ENCODE measurements around the gene JOSD1. TPM values are rescaled to one million over a fixed set of nuclear protein-coding genes. Genes with fewer than 3 reads are reported as not detected.

The JOSD1 gene
- total and polyA plus RNA-seq, 2 donors (not counting 3 experiments of a cell fraction or from before 2014, with no cell fraction given) = 61.7 to 73.1 TPM

DNA sequence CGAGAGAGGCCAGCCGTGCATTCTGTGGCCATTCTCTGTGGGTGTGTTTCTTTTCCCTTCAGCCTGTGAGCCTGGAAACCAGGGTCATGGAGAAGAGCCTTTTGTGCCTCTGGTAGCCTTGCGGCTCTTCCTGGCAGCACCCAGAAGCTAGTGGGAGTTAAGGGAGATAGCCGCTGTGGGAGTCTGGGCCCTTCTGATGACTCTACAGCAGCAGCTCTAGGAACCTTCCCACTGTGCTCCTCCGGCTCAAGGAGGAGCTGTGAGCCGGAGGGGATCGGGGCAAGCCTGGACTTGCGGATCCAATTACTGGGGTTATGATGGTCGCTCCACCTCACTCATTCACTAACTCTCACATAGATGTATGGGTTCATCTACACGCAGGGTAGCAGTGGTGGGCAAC is 15.5 kb upstream of the JOSD1 start:
- intact Hi-C loops (cut with micrococcal nuclease) = no loop called here
- peaks cover 43% of the 10 kb centered on the region for H3K79me2 ChIP-seq (ENCODE audit: control insufficient read depth, insufficient read depth, low read length)
- no peak overlapping the region for H3K27ac ChIP-seq (ENCODE audit: insufficient read depth, low read depth, low read length)
- TF ChIP-seq, protein P1, sequence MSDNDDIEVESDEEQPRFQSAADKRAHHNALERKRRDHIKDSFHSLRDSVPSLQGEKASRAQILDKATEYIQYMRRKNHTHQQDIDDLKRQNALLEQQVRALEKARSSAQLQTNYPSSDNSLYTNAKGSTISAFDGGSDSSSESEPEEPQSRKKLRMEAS (IDR thresholded peaks at IDR 0.05; ENCODE audit: insufficient read depth, insufficient read length) = no peak
- TF ChIP-seq, protein P2, sequence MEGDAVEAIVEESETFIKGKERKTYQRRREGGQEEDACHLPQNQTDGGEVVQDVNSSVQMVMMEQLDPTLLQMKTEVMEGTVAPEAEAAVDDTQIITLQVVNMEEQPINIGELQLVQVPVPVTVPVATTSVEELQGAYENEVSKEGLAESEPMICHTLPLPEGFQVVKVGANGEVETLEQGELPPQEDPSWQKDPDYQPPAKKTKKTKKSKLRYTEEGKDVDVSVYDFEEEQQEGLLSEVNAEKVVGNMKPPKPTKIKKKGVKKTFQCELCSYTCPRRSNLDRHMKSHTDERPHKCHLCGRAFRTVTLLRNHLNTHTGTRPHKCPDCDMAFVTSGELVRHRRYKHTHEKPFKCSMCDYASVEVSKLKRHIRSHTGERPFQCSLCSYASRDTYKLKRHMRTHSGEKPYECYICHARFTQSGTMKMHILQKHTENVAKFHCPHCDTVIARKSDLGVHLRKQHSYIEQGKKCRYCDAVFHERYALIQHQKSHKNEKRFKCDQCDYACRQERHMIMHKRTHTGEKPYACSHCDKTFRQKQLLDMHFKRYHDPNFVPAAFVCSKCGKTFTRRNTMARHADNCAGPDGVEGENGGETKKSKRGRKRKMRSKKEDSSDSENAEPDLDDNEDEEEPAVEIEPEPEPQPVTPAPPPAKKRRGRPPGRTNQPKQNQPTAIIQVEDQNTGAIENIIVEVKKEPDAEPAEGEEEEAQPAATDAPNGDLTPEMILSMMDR (IDR thresholded peaks at IDR 0.05; ENCODE audit: extremely low read depth in 1 of 2, insufficient read depth in 1 of 2, low read depth in 1 of 2, low read length in 2 of 2) = no peak
- H3K9me3 ChIP-seq (replicated peaks; ENCODE audit: control insufficient read depth, insufficient read depth, low read length) = no peaks in the 10 kb centered on the region
- peaks cover 10% of the 10 kb centered on the region for H3K4me1 ChIP-seq (ENCODE audit: control insufficient read depth, extremely low read depth, insufficient read depth, low read length)
- no peak for DNase-seq (ENCODE audit: low read depth, low spot score)
- H3K9ac ChIP-seq (replicated peaks; ENCODE audit: extremely low read depth, insufficient read depth, low read length) = no peak overlapping the region
- H4K20me1 ChIP-seq (replicated peaks; ENCODE audit: control insufficient read depth, extremely low read depth, insufficient read depth, low read length) = no peaks in the 10 kb centered on the region
- no peaks in the 10 kb centered on the region for H3K27me3 ChIP-seq (ENCODE audit: control insufficient read depth in 2 of 2, insufficient read depth in 2 of 2, low read length in 2 of 2)
- peaks cover 3 to 11% of the 10 kb centered on the region in 2 experiments for H3K36me3 ChIP-seq (ENCODE audit: control insufficient read depth in 2 of 2, extremely low read depth in 1 of 2, insufficient read depth in 2 of 2, low read length in 2 of 2)
- no peak overlapping the region for H3K4me3 ChIP-seq (replicated peaks in 1 of 3; ENCODE audit: insufficient read depth in 1 of 3, low read depth in 1 of 3, low read length in 3 of 3)
- H3K4me2 ChIP-seq (ENCODE audit: insufficient read depth, low read length) = no peak overlapping the region
- no peak overlapping the region for H2AFZ ChIP-seq (ENCODE audit: low read depth, low read length)
- no TSS peak for BruUV-seq (replicated peaks)
- ChIA-PET CTCF (interaction anchor here (1.1 to 2.5 kb wide), 2 partner anchors 9 to 17 kb away, joined by 3 to 12 read pairs; no protein-coding TSS in a partner anchor), POLR2A (no interaction called here)
- dilution Hi-C loops (cut with MboI; ENCODE audit: extremely low pct_ligation_motif_present, low sequenced_read_pairs) = no loop called here
- H3K9me1 ChIP-seq (replicated peaks; ENCODE audit: control insufficient read depth, extremely low read depth, insufficient read depth, low read length) = no peaks in the 10 kb centered on the region
- FAIRE-seq = no peak

DNA sequence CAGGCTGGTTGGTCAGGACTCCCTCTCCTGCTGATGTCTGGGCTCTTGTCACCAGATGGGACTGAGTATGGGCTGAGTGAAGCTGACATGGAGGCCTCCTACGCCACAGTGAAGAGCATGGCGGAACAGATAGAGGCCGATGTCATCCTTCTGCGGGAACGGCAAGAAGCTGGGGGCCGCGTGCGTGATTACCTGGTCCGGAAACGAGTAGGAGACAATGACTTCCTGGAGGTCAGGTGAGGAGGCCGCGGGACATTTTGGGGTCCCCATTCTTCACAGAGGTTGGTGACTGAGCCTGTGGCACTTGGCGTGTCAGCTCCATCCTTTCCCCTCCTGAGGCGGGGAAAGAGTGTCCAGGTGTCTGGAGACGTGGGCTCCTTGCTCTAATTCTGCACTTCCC is 15.1 kb upstream of the JOSD1 start:
- ChIA-PET POLR2A (no interaction called here), CTCF (interaction anchor here (1.1 to 2.5 kb wide), 2 partner anchors 9 to 17 kb away, joined by 3 to 12 read pairs; no protein-coding TSS in a partner anchor)
- TF ChIP-seq MYC (IDR thresholded peaks at IDR 0.05; ENCODE audit: low read depth, low read length) (no peak), POLR2AphosphoS5 (IDR thresholded peaks at IDR 0.05; ENCODE audit: insufficient read depth, low read depth, low read length) (no peak), GATA2 (IDR thresholded peaks at IDR 0.05; ENCODE audit: insufficient read depth, insufficient read length, low read depth, low read length) (no peak), JUN (IDR thresholded peaks at IDR 0.05; ENCODE audit: borderline replicate concordance, insufficient read depth, insufficient read length, low read depth) (no peak), EZH2 (IDR thresholded peaks at IDR 0.05; ENCODE audit: borderline replicate concordance, low read depth, low read length, severe bottlenecking) (no peak), POLR2A (IDR thresholded peaks at IDR 0.05; ENCODE audit: low read depth, low read length) (no peak), FOS (IDR thresholded peaks at IDR 0.05; ENCODE audit: borderline replicate concordance, insufficient read depth, low read length) (no peak)
- TF ChIP-seq, protein P1 (IDR thresholded peaks at IDR 0.05; ENCODE audit: insufficient read depth, insufficient read length) = no peak
- TF ChIP-seq, protein P2 (IDR thresholded peaks at IDR 0.05; ENCODE audit: extremely low read depth in 1 of 2, insufficient read depth in 1 of 2, low read depth in 1 of 2, low read length in 2 of 2) = no peak
- Histone ChIP-seq H3K79me2 (ENCODE audit: control insufficient read depth, insufficient read depth, low read length) (peaks cover 47% of the 10 kb centered on the region), H3K27ac (ENCODE audit: insufficient read depth, low read depth, low read length) (no peak overlapping the region), H3K27me3 (ENCODE audit: control insufficient read depth in 2 of 2, insufficient read depth in 2 of 2, low read length in 2 of 2) (no peaks in the 10 kb centered on the region), H3K9ac (replicated peaks; ENCODE audit: extremely low read depth, insufficient read depth, low read length) (no peak overlapping the region), H3K36me3 (ENCODE audit: control insufficient read depth in 2 of 2, extremely low read depth in 1 of 2, insufficient read depth in 2 of 2, low read length in 2 of 2) (peaks cover 3 to 11% of the 10 kb centered on the region in 2 experiments), H3K4me3 (replicated peaks in 1 of 3; ENCODE audit: insufficient read depth in 1 of 3, low read depth in 1 of 3, low read length in 3 of 3) (no peak overlapping the region), H2AFZ (ENCODE audit: low read depth, low read length) (no peak overlapping the region), H3K4me2 (ENCODE audit: insufficient read depth, low read length) (no peak overlapping the region), H3K4me1 (ENCODE audit: control insufficient read depth, extremely low read depth, insufficient read depth, low read length) (peaks cover 10% of the 10 kb centered on the region), H3K9me1 (replicated peaks; ENCODE audit: control insufficient read depth, extremely low read depth, insufficient read depth, low read length) (no peaks in the 10 kb centered on the region), H4K20me1 (replicated peaks; ENCODE audit: control insufficient read depth, extremely low read depth, insufficient read depth, low read length) (no peaks in the 10 kb centered on the region), H3K9me3 (replicated peaks; ENCODE audit: control insufficient read depth, insufficient read depth, low read length) (no peaks in the 10 kb centered on the region)
- no peak for FAIRE-seq
- intact Hi-C loops (cut with micrococcal nuclease) = no loop called here
- dilution Hi-C loops (cut with MboI; ENCODE audit: extremely low pct_ligation_motif_present, low sequenced_read_pairs) = no loop called here
- BruUV-seq (replicated peaks) = no TSS peak
- DNase-seq (ENCODE audit: low read depth, low spot score) = no peak
